OCI-LY1 (cell line): Measurements from ENCODE around the gene TTC3.

Experiments
- CTCF ChIP-seq: fragments of 200-600 bp; sonication (generic), shearing (Covaris generic); IDR thresholded peaks from 2 replicates; pipeline ENCODE4 v1.5.1; 2017; ENCODE audit warnings: mild to moderate bottlenecking, antibody characterized with exemption, low read length, moderate library complexity, mixed read lengths
- EZH2 ChIP-seq: fragments of 200-600 bp; sonication (generic), shearing (Covaris generic); IDR thresholded peaks from 2 replicates; pipeline ENCODE4 v1.8.0; 2017; ENCODE audit warnings: borderline replicate concordance, mixed run types, mild to moderate bottlenecking, antibody characterized with exemption, low read length, moderate library complexity, mixed read lengths

GRCh38 chr21:37193006-37193405 is 120.0 kb downstream of the TTC3 start:
- TF ChIP-seq CTCF (no peak), EZH2 (no peak)
